HUES48 (cell line): ENCODE data around the gene DERA.
"Not testable (repeated sequence)": the region's sequence is repeated elsewhere in the genome, so short reads cannot be mapped to it uniquely, and the experiment has no call there.

ENCODE experiments used
- H3K27ac ChIP-seq: one replicate; pipeline ENCODE4 v1.7.0; 2013; ENCODE audit warnings: low read depth, low read length, inconsistent platforms
- H3K27me3 ChIP-seq: 2 replicates; pipeline ENCODE4 v1.6.1; 2013; ENCODE audit warnings: mild to moderate bottlenecking, low read length; ENCODE audit not compliant: control insufficient read depth, insufficient read depth
- H3K36me3 ChIP-seq: 2 replicates; pipeline ENCODE4 v1.6.1; 2013; ENCODE audit warnings: low read length; ENCODE audit not compliant: control insufficient read depth, insufficient read depth
- H3K4me1 ChIP-seq: 2 replicates; pipeline ENCODE4 v1.6.1; 2013; ENCODE audit warnings: mild to moderate bottlenecking, low read length; ENCODE audit not compliant: control insufficient read depth, insufficient read depth
- H3K4me3 ChIP-seq: 2 replicates; pipeline ENCODE4 v1.5.1; 2013; ENCODE audit warnings: mild to moderate bottlenecking, low read depth, low read length
- H3K9ac ChIP-seq: 2 replicates; pipeline ENCODE4 v1.6.1; 2013; ENCODE audit warnings: mild to moderate bottlenecking, low read depth, low read length, moderate library complexity
- H3K9me3 ChIP-seq: 2 replicates; pipeline ENCODE4 v1.6.1; 2013; ENCODE audit warnings: low read length; ENCODE audit not compliant: control insufficient read depth, insufficient read depth

DERA gene

GRCh38 chr12:15933751-15934150 lies 22.6 kb downstream of the DERA start:
- Histone ChIP-seq H3K9me3 (no peaks in the 10 kb centered on the region), H3K27me3 (no peaks in the 10 kb centered on the region), H3K27ac (no peak overlapping the region), H3K4me3 (no peak overlapping the region), H3K36me3 (no peaks in the 10 kb centered on the region), H3K4me1 (peaks cover 19% of the 10 kb centered on the region), H3K9ac (no peak overlapping the region)

GRCh38 chr12:15936751-15937150 lies 25.6 kb downstream of the DERA start:
- no peaks in the 10 kb centered on the region for H3K27me3 ChIP-seq
- H3K9ac ChIP-seq = no peak overlapping the region

GRCh38 chr12:15937902-15938301 lies 26.8 kb downstream of the DERA start:
- no peaks in the 10 kb centered on the region for H3K36me3 ChIP-seq
- no peak overlapping the region for H3K4me3 ChIP-seq
- no peaks in the 10 kb centered on the region for H3K27me3 ChIP-seq
- no peak overlapping the region for H3K9ac ChIP-seq
- no peak overlapping the region for H3K27ac ChIP-seq
- no peaks in the 10 kb centered on the region for H3K9me3 ChIP-seq
- H3K4me1 ChIP-seq = peaks cover 8% of the 10 kb centered on the region

More at GRCh38 chr12:15936751-15937150, 25.6 kb downstream of the DERA start:
- Histone ChIP-seq H3K4me3 (no peak overlapping the region), H3K27ac (no peak overlapping the region), H3K4me1 (no peaks in the 10 kb centered on the region), H3K9me3 (no peaks in the 10 kb centered on the region), H3K36me3 (no peaks in the 10 kb centered on the region)

GRCh38 chr12:15939111-15939510 lies 28.0 kb downstream of the DERA start:
- Histone ChIP-seq H3K27ac (no peak overlapping the region), H3K4me1 (peaks cover 13% of the 10 kb centered on the region)

GRCh38 chr12:15942475-15942874 lies 31.3 kb downstream of the DERA start:
- Histone ChIP-seq H3K27me3 (no peaks in the 10 kb centered on the region), H3K9ac (no peak overlapping the region), H3K9me3 (no peaks in the 10 kb centered on the region; the same call in 1 of the 2 replicates), H3K36me3 (no peaks in the 10 kb centered on the region), H3K4me1 (peaks cover 13% of the 10 kb centered on the region), H3K27ac (no peak overlapping the region), H3K4me3 (no peak overlapping the region)

More at GRCh38 chr12:15939111-15939510, 28.0 kb downstream of the DERA start:
- Histone ChIP-seq H3K9ac (no peak overlapping the region), H3K9me3 (no peaks in the 10 kb centered on the region), H3K4me3 (no peak overlapping the region), H3K27me3 (no peaks in the 10 kb centered on the region), H3K36me3 (no peaks in the 10 kb centered on the region)

GRCh38 chr12:15943519-15943918 lies 32.4 kb downstream of the DERA start:
- not testable (repeated sequence) for H3K9ac ChIP-seq, H3K27ac ChIP-seq, H3K36me3 ChIP-seq, H3K27me3 ChIP-seq, H3K9me3 ChIP-seq, H3K4me3 ChIP-seq
- peaks cover 13% of the 10 kb centered on the region for H3K4me1 ChIP-seq

GRCh38 chr12:15948461-15948860 lies 37.3 kb downstream of the DERA start:
- not testable (repeated sequence) for H3K4me1 ChIP-seq, H3K27ac ChIP-seq, H3K4me3 ChIP-seq, H3K9me3 ChIP-seq, H3K36me3 ChIP-seq, H3K9ac ChIP-seq, H3K27me3 ChIP-seq

- Histone ChIP-seq H3K27ac (no peak overlapping the region), H3K36me3 (no peaks in the 10 kb centered on the region; the same call in 1 of the 2 replicates), H3K4me3 (no peak overlapping the region), H3K27me3 (no peaks in the 10 kb centered on the region), H3K4me1 (peaks cover 12% of the 10 kb centered on the region; the same call in 1 of the 2 replicates), H3K9me3 (no peaks in the 10 kb centered on the region), H3K9ac (no peak overlapping the region)
Observed at GRCh38 chr12:15955281-15955680, 44.1 kb downstream of the DERA start.

GRCh38 chr12:15956010-15956409 lies 44.9 kb downstream of the DERA start:
- Histone ChIP-seq H3K27me3 (no peaks in the 10 kb centered on the region), H3K36me3 (no peaks in the 10 kb centered on the region; the same call in 1 of the 2 replicates), H3K4me3 (no peak overlapping the region), H3K9ac (no peak overlapping the region), H3K9me3 (no peaks in the 10 kb centered on the region), H3K27ac (no peak overlapping the region), H3K4me1 (peaks cover 12% of the 10 kb centered on the region; the same call in 1 of the 2 replicates)

GRCh38 chr12:15956413-15957185 lies 45.5 kb downstream of the DERA start:
- no peak overlapping the region for H3K27ac ChIP-seq
- H3K9me3 ChIP-seq = no peaks in the 10 kb centered on the region
- no peaks in the 10 kb centered on the region; the same call in 1 of the 2 replicates for H3K36me3 ChIP-seq
- no peak overlapping the region for H3K4me3 ChIP-seq
- peaks cover 12% of the 10 kb centered on the region; the same call in 1 of the 2 replicates for H3K4me1 ChIP-seq
- H3K9ac ChIP-seq = no peak overlapping the region
- H3K27me3 ChIP-seq = no peaks in the 10 kb centered on the region

- H3K4me1 ChIP-seq = peaks cover 12% of the 10 kb centered on the region
- H3K36me3 ChIP-seq = peaks cover 16% of the 10 kb centered on the region
- no peak overlapping the region for H3K9ac ChIP-seq
- H3K4me3 ChIP-seq = no peak overlapping the region
- H3K27me3 ChIP-seq = no peaks in the 10 kb centered on the region
- H3K9me3 ChIP-seq = no peaks in the 10 kb centered on the region
- no peak overlapping the region for H3K27ac ChIP-seq
Observed at GRCh38 chr12:15962760-15963159, 51.6 kb downstream of the DERA start.
